Ishikawa (cell line): ENCODE results near the gene DST.

Experiments
- CEBPB ChIP-seq: IDR thresholded peaks from 2 replicates; pipeline ENCODE4 v1.6.1; 2012
- CREB1 ChIP-seq: IDR thresholded peaks from 2 replicates; pipeline ENCODE4 v1.6.1; 2012; ENCODE audit warnings: low read depth
- EGR1 ChIP-seq: IDR thresholded peaks from 2 replicates; pipeline ENCODE4 v1.6.1; 2012
- EP300 ChIP-seq: IDR thresholded peaks from 2 replicates; pipeline ENCODE4 v1.6.1; 2012; ENCODE audit warnings: borderline replicate concordance
- FOXM1 ChIP-seq: IDR thresholded peaks from 2 replicates; pipeline ENCODE4 v1.6.1; 2012; ENCODE audit warnings: low read depth, borderline replicate concordance
- RAD21 ChIP-seq: IDR thresholded peaks from 2 replicates; pipeline ENCODE4 v1.6.1; 2012; ENCODE audit warnings: low read depth
- TAF1 ChIP-seq: IDR thresholded peaks from 2 replicates; pipeline ENCODE4 v1.6.1; 2012; ENCODE audit warnings: low read depth, mild to moderate bottlenecking
- TEAD4 ChIP-seq: IDR thresholded peaks from 2 replicates; pipeline ENCODE4 v1.6.1; 2012
- YY1 ChIP-seq: IDR thresholded peaks from 2 replicates; pipeline ENCODE4 v1.6.1; 2012; ENCODE audit warnings: low read depth
- ZBTB7A ChIP-seq: IDR thresholded peaks from 2 replicates; pipeline ENCODE4 v1.6.1; 2012; ENCODE audit warnings: low read depth
- TF ChIP-seq, protein P1 (sequence below): IDR thresholded peaks from 2 replicates; pipeline ENCODE4 v1.6.1; 2012; ENCODE audit warnings: low read depth, mild to moderate bottlenecking
- TF ChIP-seq, protein P2 (sequence below): IDR thresholded peaks from 2 replicates; pipeline ENCODE4 v1.6.1; 2012
- TF ChIP-seq, protein P3 (sequence below): IDR thresholded peaks from 2 replicates; pipeline ENCODE4 v1.6.1; 2012

DNA sequence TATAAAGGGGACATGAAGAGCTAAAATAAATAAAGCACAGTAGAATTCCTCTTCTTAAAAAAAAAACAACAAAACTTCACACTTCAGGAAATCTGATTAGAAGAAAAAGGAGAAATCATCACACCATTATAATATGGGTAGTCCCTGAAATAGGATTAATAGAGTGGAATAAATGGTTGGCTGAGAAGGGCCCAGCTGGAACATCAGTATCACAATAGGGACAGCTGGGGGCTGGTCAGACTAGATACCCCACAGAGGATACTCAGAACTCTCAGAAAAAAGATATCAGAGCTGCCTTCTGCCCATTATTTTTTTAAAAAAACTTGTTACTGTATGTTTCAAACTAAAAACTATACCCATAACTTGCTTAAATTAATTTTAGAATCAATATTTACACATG is 75.2 kb downstream of the DST start:
- TF ChIP-seq YY1 (no peak), CEBPB (no peak), CREB1 (no peak), EP300 (no peak), RAD21 (no peak), TEAD4 (no peak), TAF1 (no peak), EGR1 (no peak), FOXM1 (no peak), ZBTB7A (no peak)
- TF ChIP-seq, protein P1, sequence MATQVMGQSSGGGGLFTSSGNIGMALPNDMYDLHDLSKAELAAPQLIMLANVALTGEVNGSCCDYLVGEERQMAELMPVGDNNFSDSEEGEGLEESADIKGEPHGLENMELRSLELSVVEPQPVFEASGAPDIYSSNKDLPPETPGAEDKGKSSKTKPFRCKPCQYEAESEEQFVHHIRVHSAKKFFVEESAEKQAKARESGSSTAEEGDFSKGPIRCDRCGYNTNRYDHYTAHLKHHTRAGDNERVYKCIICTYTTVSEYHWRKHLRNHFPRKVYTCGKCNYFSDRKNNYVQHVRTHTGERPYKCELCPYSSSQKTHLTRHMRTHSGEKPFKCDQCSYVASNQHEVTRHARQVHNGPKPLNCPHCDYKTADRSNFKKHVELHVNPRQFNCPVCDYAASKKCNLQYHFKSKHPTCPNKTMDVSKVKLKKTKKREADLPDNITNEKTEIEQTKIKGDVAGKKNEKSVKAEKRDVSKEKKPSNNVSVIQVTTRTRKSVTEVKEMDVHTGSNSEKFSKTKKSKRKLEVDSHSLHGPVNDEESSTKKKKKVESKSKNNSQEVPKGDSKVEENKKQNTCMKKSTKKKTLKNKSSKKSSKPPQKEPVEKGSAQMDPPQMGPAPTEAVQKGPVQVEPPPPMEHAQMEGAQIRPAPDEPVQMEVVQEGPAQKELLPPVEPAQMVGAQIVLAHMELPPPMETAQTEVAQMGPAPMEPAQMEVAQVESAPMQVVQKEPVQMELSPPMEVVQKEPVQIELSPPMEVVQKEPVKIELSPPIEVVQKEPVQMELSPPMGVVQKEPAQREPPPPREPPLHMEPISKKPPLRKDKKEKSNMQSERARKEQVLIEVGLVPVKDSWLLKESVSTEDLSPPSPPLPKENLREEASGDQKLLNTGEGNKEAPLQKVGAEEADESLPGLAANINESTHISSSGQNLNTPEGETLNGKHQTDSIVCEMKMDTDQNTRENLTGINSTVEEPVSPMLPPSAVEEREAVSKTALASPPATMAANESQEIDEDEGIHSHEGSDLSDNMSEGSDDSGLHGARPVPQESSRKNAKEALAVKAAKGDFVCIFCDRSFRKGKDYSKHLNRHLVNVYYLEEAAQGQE = no peak
- TF ChIP-seq, protein P2, sequence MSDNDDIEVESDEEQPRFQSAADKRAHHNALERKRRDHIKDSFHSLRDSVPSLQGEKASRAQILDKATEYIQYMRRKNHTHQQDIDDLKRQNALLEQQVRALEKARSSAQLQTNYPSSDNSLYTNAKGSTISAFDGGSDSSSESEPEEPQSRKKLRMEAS = no peak
- TF ChIP-seq, protein P3, sequence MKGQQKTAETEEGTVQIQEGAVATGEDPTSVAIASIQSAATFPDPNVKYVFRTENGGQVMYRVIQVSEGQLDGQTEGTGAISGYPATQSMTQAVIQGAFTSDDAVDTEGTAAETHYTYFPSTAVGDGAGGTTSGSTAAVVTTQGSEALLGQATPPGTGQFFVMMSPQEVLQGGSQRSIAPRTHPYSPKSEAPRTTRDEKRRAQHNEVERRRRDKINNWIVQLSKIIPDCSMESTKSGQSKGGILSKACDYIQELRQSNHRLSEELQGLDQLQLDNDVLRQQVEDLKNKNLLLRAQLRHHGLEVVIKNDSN = no peak
